GM23338 (cell line): Measurements from ENCODE around the gene MICAL2. TPM values are rescaled to one million over a fixed set of nuclear protein-coding genes. Genes with fewer than 3 reads are reported as not detected.
"Not testable (repeated sequence)": the region's sequence is repeated elsewhere in the genome, so short reads cannot be mapped to it uniquely, and the experiment has no call there.

Source experiments
- ATAC-seq: fragments of 200-7000 bp; cut with Tn5 transposase; 3 replicates; pipeline ENCODE4 v1.9.1; 2020
- DNase-seq: peaks from one replicate; pipeline ENCODE4 v3.0.0-alpha.2; 2015; ENCODE audit warnings: low spot score
- H2AFZ ChIP-seq: fragments of 200-600 bp; sonication (generic); 2 replicates; pipeline ENCODE4 v1.8.0; 2016; ENCODE audit warnings: antibody characterized with exemption, mild to moderate bottlenecking, moderate library complexity
- H3F3A ChIP-seq: fragments of 200-600 bp; sonication (generic); replicated peaks from 2 replicates; pipeline ENCODE4 v1.8.0; 2017; ENCODE audit warnings: antibody characterized with exemption, mixed run types, low read depth
- H3K27ac ChIP-seq: fragments of 200-600 bp; sonication (generic); 2 replicates; pipeline ENCODE4 v1.6.1; 2016; ENCODE audit warnings: low read depth
- H3K27me3 ChIP-seq: fragments of 200-600 bp; sonication (generic); 2 replicates; pipeline ENCODE4 v1.8.0; 2016; ENCODE audit warnings: mild to moderate bottlenecking, mixed run types, moderate library complexity; ENCODE audit not compliant: insufficient read depth
- H3K36me3 ChIP-seq: fragments of 200-600 bp; sonication (generic); 2 replicates; pipeline ENCODE4 v1.8.0; 2016; ENCODE audit warnings: mild to moderate bottlenecking; ENCODE audit not compliant: insufficient read depth
- H3K4me1 ChIP-seq: fragments of 200-600 bp; sonication (generic); 2 replicates; pipeline ENCODE4 v1.8.0; 2016; ENCODE audit warnings: mild to moderate bottlenecking, moderate library complexity; ENCODE audit not compliant: insufficient read depth
- H3K4me2 ChIP-seq: fragments of 200-600 bp; sonication (generic); 2 replicates; pipeline ENCODE4 v1.7.1; 2017; ENCODE audit warnings: mixed run types
- H3K4me3 ChIP-seq: fragments of 200-600 bp; sonication (generic); 2 replicates; pipeline ENCODE4 v1.6.1; 2016; ENCODE audit warnings: mixed run types
- H3K79me2 ChIP-seq: fragments of 200-600 bp; sonication (generic); replicated peaks from 2 replicates; pipeline ENCODE4 v1.8.0; 2017; ENCODE audit warnings: mild to moderate bottlenecking; ENCODE audit not compliant: insufficient read depth
- H3K9me2 ChIP-seq: fragments of 200-600 bp; sonication (generic); 2 replicates; pipeline ENCODE4 v1.8.0; 2017; ENCODE audit not compliant: insufficient read depth
- H4K20me1 ChIP-seq: fragments of 200-600 bp; sonication (generic); replicated peaks from 2 replicates; pipeline ENCODE4 v1.8.0; 2017; ENCODE audit warnings: mild to moderate bottlenecking; ENCODE audit not compliant: insufficient read depth
- H3K27ac Mint-ChIP-seq: 2 replicates; pipeline ENCODE4 v1.8.0; 2020; ENCODE audit warnings: inconsistent platforms, mild to moderate bottlenecking, moderate library complexity, mixed read lengths
- H3K27me3 Mint-ChIP-seq: 3 replicates; pipeline ENCODE4 v1.8.0; 2022; ENCODE audit warnings: low read depth, mild to moderate bottlenecking, moderate library complexity, mixed read lengths, inconsistent platforms; ENCODE audit not compliant: insufficient read depth, poor library complexity
- H3K36me3 Mint-ChIP-seq: 3 replicates; pipeline ENCODE4 v1.8.0; 2021; ENCODE audit warnings: low read depth, mild to moderate bottlenecking, inconsistent platforms, moderate library complexity, mixed read lengths
- H3K4me1 Mint-ChIP-seq: 3 replicates; pipeline ENCODE4 v1.8.0; 2020; ENCODE audit warnings: mild to moderate bottlenecking, inconsistent platforms, mixed read lengths
- H3K4me3 Mint-ChIP-seq: 3 replicates; pipeline ENCODE4 v1.8.0; 2021; ENCODE audit warnings: moderate library complexity, mild to moderate bottlenecking, inconsistent platforms, mixed read lengths
- H3K9me3 Mint-ChIP-seq: 3 replicates; pipeline ENCODE4 v1.8.0; 2020; ENCODE audit warnings: moderate library complexity, mild to moderate bottlenecking, inconsistent platforms, mixed read lengths
- CREB1 ChIP-seq: fragments of 250-450 bp; sonication (Bioruptor Pico); IDR thresholded peaks from 2 replicates; pipeline ENCODE4 v1.5.0; 2020; ENCODE audit warnings: low read depth, mild to moderate bottlenecking, moderate library complexity
- CTCF ChIP-seq, 2 experiments: fragments of 200-600 bp in 1 of 2; sonication (generic) in 1 of 2; conservative IDR thresholded peaks; 2 replicates each; pipeline versions ENCODE4 v1.5.1 to v1.6.1; 2016 to 2017; ENCODE audit warnings: antibody characterized with exemption in 2 of 2, low read depth in 2 of 2, mild to moderate bottlenecking in 2 of 2, moderate library complexity in 1 of 2
- EZH2 ChIP-seq: fragments of 200-600 bp; sonication (generic); IDR thresholded peaks from one replicate; pipeline ENCODE4 v1.8.0; 2017; ENCODE audit warnings: antibody characterized with exemption, mild to moderate bottlenecking, low read depth; ENCODE audit not compliant: unreplicated experiment
- POLR2AphosphoS5 ChIP-seq: IDR thresholded peaks from 2 replicates; pipeline ENCODE4 v1.6.1; 2016; ENCODE audit warnings: antibody characterized with exemption, low read depth
- STAT1 ChIP-seq: IDR thresholded peaks from one replicate; pipeline ENCODE4 v1.6.1; 2016; ENCODE audit warnings: antibody characterized with exemption; ENCODE audit not compliant: unreplicated experiment
- ZNF114 ChIP-seq: fragments of 250-450 bp; sonication (Bioruptor Pico); IDR thresholded peaks from 2 replicates; pipeline ENCODE4 v1.5.0; 2020; ENCODE audit warnings: mild to moderate bottlenecking, moderate library complexity
- ZNF331 ChIP-seq: fragments of 250-450 bp; sonication (Bioruptor Pico); IDR thresholded peaks from 2 replicates; pipeline ENCODE4 v1.5.0; 2020; ENCODE audit warnings: low read depth, mild to moderate bottlenecking, moderate library complexity
- polyA plus RNA-seq: library from polyadenylated mRNA; unstranded; fragments of >200 nt; fragmentation: Nextera tagmentation; extraction: Ambion mirVana; gene quantifications from 2 replicates; pipeline ENCODE4 v1.2.1, GENCODE V29; 2016
- total RNA-seq: library from RNA; depleted of rRNA; stranded (reverse); fragments of >200 nt; shearing (Covaris generic); gene quantifications from 2 replicates; pipeline ENCODE4 v1.2.3, GENCODE V29; 2014
- TF ChIP-seq, protein P1 (sequence below): IDR thresholded peaks from one replicate; pipeline ENCODE4 v1.6.1; 2018; ENCODE audit warnings: antibody characterized with exemption; ENCODE audit not compliant: unreplicated experiment

MICAL2 gene
- total and polyA plus RNA-seq, 2 experiments from 2014 or later: 0.66 to 1.4 TPM

DNA sequence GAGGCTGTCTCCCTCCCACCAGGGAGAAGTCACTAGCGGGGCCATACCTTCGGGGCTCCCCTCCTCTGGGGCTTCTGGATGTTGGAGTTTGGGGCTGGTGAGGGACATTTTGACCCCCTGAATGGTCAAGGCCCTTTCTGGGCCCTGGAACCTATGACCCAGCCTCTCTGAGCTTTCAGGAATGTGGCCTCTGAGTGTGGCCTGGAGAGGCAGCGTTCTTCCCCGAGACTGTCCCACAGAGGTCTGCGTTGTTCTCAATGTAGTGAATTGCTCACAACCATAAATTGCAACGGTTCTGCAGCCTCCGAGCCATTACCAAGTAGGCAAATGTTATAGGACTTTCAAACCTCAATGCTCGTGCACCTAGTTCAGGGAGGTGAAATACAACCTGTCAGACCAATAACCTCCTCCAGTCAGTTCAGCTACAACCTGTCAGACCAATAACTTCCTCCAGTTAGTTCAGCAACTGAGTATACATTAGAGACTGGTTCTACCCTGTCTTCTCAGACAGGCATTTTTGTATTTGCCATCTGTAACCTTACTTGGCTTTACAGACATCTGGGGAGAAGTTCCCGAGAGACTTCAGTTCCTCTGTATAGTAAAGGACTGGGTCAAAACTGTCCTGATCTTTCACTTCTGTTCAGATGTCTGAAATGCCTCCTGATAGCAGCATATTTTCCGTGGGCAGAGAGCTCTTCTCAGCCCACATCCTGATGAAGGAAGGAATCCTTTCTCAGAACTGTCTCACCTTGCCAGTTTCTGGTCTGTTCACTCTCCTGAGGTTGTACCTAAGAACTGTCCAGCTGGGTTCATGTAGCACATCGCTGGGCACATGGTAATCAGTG lies 34.2 kb downstream of the MICAL2 start:
- H3K36me3 ChIP-seq: no peaks in the 10 kb centered on the region
- Mint-ChIP-seq H3K27me3 (peaks cover 2% of the 10 kb centered on the region), H3K36me3 (no peaks in the 10 kb centered on the region; the same call in 2 of the 3 replicates), H3K4me3 (no peak overlapping the region), H3K4me1 (no peaks in the 10 kb centered on the region; the same call in 2 of the 3 replicates), H3K27ac (no peak overlapping the region), H3K9me3 (no peaks in the 10 kb centered on the region)
- H3K4me2 ChIP-seq: no peak overlapping the region
- DNase-seq (no peak), ATAC-seq (no peak)
- TF ChIP-seq EZH2: no peak
- TF ChIP-seq POLR2AphosphoS5: no peak
- TF ChIP-seq CREB1: no peak
- TF ChIP-seq ZNF114 (CRISPR knock-in tag): no peak
- TF ChIP-seq ZNF331 (CRISPR knock-in tag): no peak
- TF ChIP-seq CTCF (conservative IDR thresholded peaks at IDR 0.05; ENCODE audit: low read depth in 2 of 2): no peak
- TF ChIP-seq, protein P1, sequence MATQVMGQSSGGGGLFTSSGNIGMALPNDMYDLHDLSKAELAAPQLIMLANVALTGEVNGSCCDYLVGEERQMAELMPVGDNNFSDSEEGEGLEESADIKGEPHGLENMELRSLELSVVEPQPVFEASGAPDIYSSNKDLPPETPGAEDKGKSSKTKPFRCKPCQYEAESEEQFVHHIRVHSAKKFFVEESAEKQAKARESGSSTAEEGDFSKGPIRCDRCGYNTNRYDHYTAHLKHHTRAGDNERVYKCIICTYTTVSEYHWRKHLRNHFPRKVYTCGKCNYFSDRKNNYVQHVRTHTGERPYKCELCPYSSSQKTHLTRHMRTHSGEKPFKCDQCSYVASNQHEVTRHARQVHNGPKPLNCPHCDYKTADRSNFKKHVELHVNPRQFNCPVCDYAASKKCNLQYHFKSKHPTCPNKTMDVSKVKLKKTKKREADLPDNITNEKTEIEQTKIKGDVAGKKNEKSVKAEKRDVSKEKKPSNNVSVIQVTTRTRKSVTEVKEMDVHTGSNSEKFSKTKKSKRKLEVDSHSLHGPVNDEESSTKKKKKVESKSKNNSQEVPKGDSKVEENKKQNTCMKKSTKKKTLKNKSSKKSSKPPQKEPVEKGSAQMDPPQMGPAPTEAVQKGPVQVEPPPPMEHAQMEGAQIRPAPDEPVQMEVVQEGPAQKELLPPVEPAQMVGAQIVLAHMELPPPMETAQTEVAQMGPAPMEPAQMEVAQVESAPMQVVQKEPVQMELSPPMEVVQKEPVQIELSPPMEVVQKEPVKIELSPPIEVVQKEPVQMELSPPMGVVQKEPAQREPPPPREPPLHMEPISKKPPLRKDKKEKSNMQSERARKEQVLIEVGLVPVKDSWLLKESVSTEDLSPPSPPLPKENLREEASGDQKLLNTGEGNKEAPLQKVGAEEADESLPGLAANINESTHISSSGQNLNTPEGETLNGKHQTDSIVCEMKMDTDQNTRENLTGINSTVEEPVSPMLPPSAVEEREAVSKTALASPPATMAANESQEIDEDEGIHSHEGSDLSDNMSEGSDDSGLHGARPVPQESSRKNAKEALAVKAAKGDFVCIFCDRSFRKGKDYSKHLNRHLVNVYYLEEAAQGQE: no peak
- no peak for TF ChIP-seq STAT1
- no peaks in the 10 kb centered on the region; the same call in 1 of the 2 replicates for H3K9me2 ChIP-seq
- no peaks in the 10 kb centered on the region for H3K79me2 ChIP-seq
- no peaks in the 10 kb centered on the region for H3K27me3 ChIP-seq
- H3K27ac ChIP-seq: no peak overlapping the region
- no peaks in the 10 kb centered on the region for H3F3A ChIP-seq
- no peaks in the 10 kb centered on the region for H3K4me1 ChIP-seq
- no peaks in the 10 kb centered on the region for H4K20me1 ChIP-seq
- H3K4me3 ChIP-seq: no peak overlapping the region
- H2AFZ ChIP-seq: no peak overlapping the region

DNA sequence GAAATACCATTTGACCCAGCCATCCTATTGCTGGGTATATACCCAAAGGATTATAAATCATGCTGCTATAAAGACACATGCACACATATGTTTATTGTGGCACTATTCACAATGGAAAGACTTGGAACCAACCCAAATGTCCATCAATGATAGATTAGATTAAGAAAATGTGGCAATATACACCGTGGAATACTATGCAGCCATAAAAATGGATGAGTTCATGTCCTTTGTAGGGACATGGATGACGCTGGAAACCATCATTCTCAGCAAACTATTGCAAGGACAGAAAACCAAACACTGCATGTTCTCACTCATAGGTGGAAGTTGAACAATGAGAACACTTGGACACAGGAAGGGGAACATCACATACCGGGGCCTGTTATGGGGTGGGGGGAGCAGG lies 36.3 kb downstream of the MICAL2 start:
- not testable (repeated sequence) for H4K20me1 ChIP-seq, H3K27me3 ChIP-seq, H3K79me2 ChIP-seq

More for the DNA sequence above, 36.3 kb downstream of the MICAL2 start:
- not testable (repeated sequence) for H3K27me3 Mint-ChIP-seq, H3F3A ChIP-seq, H3K9me3 Mint-ChIP-seq, H3K4me3 ChIP-seq, H2AFZ ChIP-seq, H3K36me3 ChIP-seq, H3K4me1 Mint-ChIP-seq, H3K4me3 Mint-ChIP-seq, ATAC-seq, DNase-seq, H3K4me2 ChIP-seq, H3K27ac Mint-ChIP-seq, H3K36me3 Mint-ChIP-seq, H3K4me1 ChIP-seq, H3K27ac ChIP-seq, H3K9me2 ChIP-seq
